ENCODE data around the gene TLE5. TPM values are rescaled to one million over a fixed set of nuclear protein-coding genes. Genes with fewer than 3 reads are reported as not detected.
A peak's percentile ranks its signal among the peaks of the same experiment; 100 is the strongest.

Gene TLE5
- total RNA-seq, 1 donor from 2014 or later, result 302 TPM

- no peak for DNase-seq (ENCODE audit: extremely low spot score, unreplicated experiment)
- Mint-ChIP-seq H3K4me3 (peak overlapping the region; percentile 64), H3K9me3 (no peaks in the 10 kb centered on the region), H3K4me1 (ENCODE audit: unreplicated experiment) (peaks cover 20% of the 10 kb centered on the region), H3K27ac (peak overlapping the region; percentile 46), H3K36me3 (no peaks in the 10 kb centered on the region), H3K27me3 (no peaks in the 10 kb centered on the region)
- TF ChIP-seq CTCF (conservative IDR thresholded peaks at IDR 0.05), result peak; percentile 90
Observed at GRCh38 chr19:3075605-3076431, 13.5 kb upstream of the TLE5 start.

GRCh38 chr19:3073931-3074595 is 11.8 kb upstream of the TLE5 start:
- Mint-ChIP-seq H3K4me3 (no peak overlapping the region), H3K27me3 (no peaks in the 10 kb centered on the region), H3K36me3 (no peaks in the 10 kb centered on the region), H3K27ac (no peak overlapping the region), H3K9me3 (no peaks in the 10 kb centered on the region), H3K4me1 (ENCODE audit: unreplicated experiment) (peaks cover 20% of the 10 kb centered on the region)
- DNase-seq (ENCODE audit: extremely low spot score, unreplicated experiment), result no peak
- no peak for TF ChIP-seq CTCF (conservative IDR thresholded peaks at IDR 0.05)

GRCh38 chr19:3073159-3073563 is 10.9 kb upstream of the TLE5 start:
- no peak for TF ChIP-seq CTCF (conservative IDR thresholded peaks at IDR 0.05)
- Mint-ChIP-seq H3K36me3 (no peaks in the 10 kb centered on the region), H3K27me3 (no peaks in the 10 kb centered on the region), H3K9me3 (no peaks in the 10 kb centered on the region), H3K4me1 (ENCODE audit: unreplicated experiment) (peaks cover 21% of the 10 kb centered on the region), H3K4me3 (no peak overlapping the region), H3K27ac (no peak overlapping the region)
- DNase-seq (ENCODE audit: extremely low spot score, unreplicated experiment), result no peak

DNA sequence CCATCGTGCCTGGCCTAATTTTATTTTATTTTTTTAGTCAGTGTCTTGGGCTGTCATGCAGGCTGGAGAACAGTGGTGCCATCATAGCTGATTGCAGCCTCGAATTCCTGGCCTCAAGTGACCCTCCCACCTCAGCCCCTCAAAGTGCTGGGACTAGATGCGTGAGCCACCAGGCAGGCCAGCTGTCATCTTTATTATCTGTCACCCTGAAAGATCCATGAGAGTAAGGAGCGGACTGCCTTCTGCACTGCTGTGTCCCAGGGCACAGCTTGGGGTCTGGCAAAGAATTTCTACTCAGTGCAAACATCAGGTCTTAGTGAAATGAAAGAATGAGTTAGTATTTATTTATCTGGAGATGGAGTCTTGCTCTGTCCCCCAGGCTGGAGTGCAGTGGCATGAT is 9.5 kb upstream of the TLE5 start:
- TF ChIP-seq CTCF (conservative IDR thresholded peaks at IDR 0.05), result no peak
- Mint-ChIP-seq H3K9me3 (no peaks in the 10 kb centered on the region), H3K27me3 (no peaks in the 10 kb centered on the region), H3K36me3 (no peaks in the 10 kb centered on the region), H3K4me3 (peak overlapping the region; percentile 52), H3K4me1 (ENCODE audit: unreplicated experiment) (peaks cover 30% of the 10 kb centered on the region), H3K27ac (peak overlapping the region; percentile 29)
- DNase-seq (ENCODE audit: extremely low spot score, unreplicated experiment), result no peak

GRCh38 chr19:3068071-3068470 is 5.8 kb upstream of the TLE5 start:
- no peaks in the 10 kb centered on the region for H3K27me3 Mint-ChIP-seq

More at GRCh38 chr19:3068071-3068470, 5.8 kb upstream of the TLE5 start:
- Mint-ChIP-seq H3K4me1 (ENCODE audit: unreplicated experiment) (peaks cover 27% of the 10 kb centered on the region), H3K36me3 (no peaks in the 10 kb centered on the region), H3K9me3 (no peaks in the 10 kb centered on the region), H3K27ac (peak overlapping the region; percentile 74), H3K4me3 (peak overlapping the region; percentile 64)
- TF ChIP-seq CTCF (conservative IDR thresholded peaks at IDR 0.05), result no peak
- peak; percentile 81 for DNase-seq (ENCODE audit: extremely low spot score, unreplicated experiment)

All from type B pancreatic cell (in vitro differentiated cells).